Activated gamma-delta T cell treated with Interleukin-2 at 50 U/mL for 16 hours (primary cell): ENCODE results near the gene PRDX2.
A peak's percentile ranks its signal among the peaks of the same experiment; 100 is the strongest.
"Not testable (repeated sequence)": the region's sequence is repeated elsewhere in the genome, so short reads cannot be mapped to it uniquely, and the experiment has no call there.

Experiments
- DNase-seq: peaks from one replicate; pipeline ENCODE4 v3.0.0-alpha.2; 2020

PRDX2 gene

GRCh38 chr19:12801466-12802266, at the start of gene PRDX2, which contains the start of gene THSD8:
Gene PRDX2 (minus strand): TSS chr19:12801800. CDS start chr19:12801261, 539 bp downstream.
Gene THSD8 (plus strand): TSS chr19:12802069. CDS start chr19:12802072, 3 bp downstream.
- DNase-seq: peak; percentile 74

DNA sequence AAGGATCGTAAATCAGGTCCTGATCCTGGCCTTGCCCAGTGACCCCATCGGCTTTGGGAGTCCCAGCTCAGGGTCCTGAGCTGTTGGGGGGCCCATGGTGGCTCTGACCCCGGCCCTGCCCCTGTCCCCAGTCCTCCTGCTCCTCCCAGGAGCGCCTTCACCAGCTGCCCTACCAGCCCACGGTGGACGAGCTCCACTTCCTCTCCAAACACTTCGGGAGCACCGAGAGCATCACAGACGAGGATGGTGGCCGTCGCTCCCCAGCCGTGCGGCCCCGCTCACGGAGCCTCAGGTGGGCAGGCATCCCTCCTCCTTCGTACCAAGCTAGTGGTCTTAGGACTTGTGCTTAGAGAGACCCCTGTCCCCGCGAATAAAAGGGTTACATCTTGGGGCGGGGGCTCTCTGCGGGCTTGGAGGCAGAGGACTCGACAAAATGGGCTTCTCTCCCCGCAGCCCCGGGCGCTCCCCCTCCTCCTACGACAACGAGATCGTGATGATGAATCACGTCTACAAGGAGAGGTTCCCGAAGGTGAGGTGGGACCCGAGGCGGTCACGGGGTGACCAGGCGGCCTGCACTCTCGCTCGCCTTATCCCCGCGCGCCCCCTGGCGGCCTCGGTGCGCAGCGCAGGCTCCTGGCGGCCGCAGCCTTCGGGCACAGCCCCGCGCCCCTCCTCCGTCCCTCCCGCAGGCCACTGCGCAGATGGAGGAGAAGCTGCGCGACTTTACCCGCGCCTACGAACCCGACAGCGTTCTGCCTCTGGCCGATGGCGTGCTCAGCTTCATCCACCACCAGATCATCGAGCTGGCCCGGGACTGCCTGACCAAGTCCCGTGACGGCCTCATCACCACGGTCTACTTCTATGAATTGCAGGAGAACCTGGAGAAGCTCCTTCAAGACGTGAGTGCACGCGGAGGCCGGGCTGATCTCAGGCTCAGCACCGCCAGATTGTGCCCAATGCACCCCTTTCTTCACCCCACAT, 45.8 kb upstream of the PRDX2 start:
- peak; percentile 85 for DNase-seq

DNA sequence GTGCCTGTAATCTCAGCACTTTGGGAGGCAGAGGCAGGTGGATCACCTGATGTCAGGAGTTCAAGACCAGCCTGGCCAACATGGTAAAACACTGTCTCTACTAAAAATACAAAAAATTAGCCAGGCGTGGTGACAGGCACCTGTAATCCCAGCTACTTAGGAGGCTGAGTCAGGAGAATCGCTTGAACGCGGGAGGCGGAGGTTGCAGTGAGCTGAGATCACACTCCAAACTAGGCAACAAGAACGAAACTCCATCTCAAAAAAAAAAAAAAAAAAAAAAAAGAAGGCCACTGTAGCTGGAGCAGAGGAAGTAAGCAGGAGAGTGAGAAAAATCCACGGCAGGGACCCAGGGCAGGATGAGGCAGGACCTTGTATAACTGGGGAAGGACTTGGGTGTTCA, 45.0 kb upstream of the PRDX2 start:
- not testable (repeated sequence) for DNase-seq

- no peak for DNase-seq
Measured at GRCh38 chr19:12843999-12844732, 42.6 kb upstream of the PRDX2 start.

DNA sequence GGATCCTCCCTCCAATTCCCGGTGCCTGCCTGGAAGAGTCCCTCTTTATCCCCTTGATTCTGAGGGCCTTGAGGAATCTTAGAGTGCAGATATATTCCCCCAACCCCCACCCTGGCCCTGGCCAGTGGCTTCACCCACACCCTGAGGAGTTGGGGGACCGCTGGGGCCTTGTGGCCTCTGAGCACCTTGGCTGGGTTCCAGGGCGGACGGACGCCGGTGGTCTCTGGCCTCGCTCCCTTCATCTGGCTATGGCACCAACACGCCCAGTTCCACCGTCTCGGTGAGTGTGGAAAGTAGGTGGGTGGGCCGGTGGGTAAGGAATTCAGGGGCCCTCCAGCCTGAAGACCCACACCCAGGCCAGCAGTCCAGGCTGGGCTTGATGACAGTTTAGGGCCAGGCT, 41.7 kb upstream of the PRDX2 start:
- DNase-seq: no peak

GRCh38 chr19:12842511-12842910, 40.9 kb upstream of the PRDX2 start:
- DNase-seq: no peak

- no peak for DNase-seq
Measured at GRCh38 chr19:12841094-12841493, 39.5 kb upstream of the PRDX2 start.

- DNase-seq: no peak
Measured at GRCh38 chr19:12840091-12841079, 38.8 kb upstream of the PRDX2 start.

GRCh38 chr19:12838886-12839756, 37.5 kb upstream of the PRDX2 start:
- no peak for DNase-seq

DNA sequence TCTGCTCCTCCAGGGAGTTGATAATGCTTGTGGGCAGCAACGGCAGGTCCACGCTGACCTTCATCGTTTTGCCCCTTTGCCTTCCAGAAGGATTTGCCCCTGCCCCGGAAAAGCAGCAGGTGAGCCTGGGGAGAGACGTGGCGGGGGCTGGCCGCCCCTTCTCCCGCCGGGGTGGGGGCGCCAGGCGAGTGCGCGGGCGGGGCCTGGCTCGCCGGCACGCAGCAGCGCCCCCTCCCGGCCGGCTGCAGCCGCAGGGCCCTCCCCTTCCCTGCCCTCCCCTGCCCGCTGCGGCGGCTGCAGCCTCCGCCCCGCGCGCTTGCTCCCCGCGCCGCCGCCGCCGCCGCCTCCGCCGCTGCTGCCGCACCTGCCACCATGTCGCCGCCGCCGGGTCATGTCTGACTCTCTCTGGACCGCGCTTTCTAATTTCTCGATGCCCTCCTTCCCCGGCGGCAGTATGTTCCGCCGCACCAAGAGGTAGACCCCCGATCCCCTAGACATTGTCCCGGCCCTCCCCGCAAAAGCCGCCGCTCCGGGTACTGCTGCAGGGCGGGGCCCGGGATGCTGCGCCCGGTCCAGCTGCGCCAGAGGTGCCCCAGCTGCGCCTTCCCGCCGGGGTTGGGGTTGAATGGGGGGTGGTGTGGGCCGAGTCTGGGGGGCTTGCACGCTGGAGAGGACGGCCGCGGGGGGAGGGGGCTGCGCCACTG, 36.7 kb upstream of the PRDX2 start, which contains the start of gene MAST1:
MAST1 (plus strand) TSS at position 334 of the 704 bp plus-strand sequence; CDS start at position 392, 58 bp downstream.
- DNase-seq: no peak

GRCh38 chr19:12837225-12837624, 35.6 kb upstream of the PRDX2 start:
- no peak for DNase-seq

GRCh38 chr19:12836529-12836863, 34.9 kb upstream of the PRDX2 start:
- DNase-seq: no peak

GRCh38 chr19:12834976-12835757, 33.6 kb upstream of the PRDX2 start:
- DNase-seq: no peak

DNA sequence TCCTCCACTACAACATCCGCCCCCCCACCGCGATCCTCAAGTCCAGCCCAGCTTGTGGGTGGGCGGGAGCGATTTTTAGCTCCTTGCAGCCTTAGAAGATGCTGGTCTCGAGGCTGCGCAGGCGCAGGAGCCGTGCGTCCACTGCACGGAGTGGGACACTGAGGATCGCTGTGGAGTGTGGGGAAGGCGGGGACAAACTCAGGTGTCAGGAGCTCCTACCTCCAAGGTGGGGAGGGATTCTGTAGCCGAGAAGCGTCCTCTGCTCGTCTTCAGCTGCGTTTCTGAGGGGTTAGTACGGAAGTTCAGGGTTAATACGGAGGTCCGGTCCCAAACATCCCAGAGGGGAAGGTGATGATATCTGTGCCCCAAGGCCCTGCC, 33.0 kb upstream of the PRDX2 start, which contains the start of gene RTBDN:
RTBDN (minus strand) TSS at position 14 of the 378 bp plus-strand sequence. CDS start 4,600 bp downstream, outside the sequence.
- DNase-seq: no peak

DNA sequence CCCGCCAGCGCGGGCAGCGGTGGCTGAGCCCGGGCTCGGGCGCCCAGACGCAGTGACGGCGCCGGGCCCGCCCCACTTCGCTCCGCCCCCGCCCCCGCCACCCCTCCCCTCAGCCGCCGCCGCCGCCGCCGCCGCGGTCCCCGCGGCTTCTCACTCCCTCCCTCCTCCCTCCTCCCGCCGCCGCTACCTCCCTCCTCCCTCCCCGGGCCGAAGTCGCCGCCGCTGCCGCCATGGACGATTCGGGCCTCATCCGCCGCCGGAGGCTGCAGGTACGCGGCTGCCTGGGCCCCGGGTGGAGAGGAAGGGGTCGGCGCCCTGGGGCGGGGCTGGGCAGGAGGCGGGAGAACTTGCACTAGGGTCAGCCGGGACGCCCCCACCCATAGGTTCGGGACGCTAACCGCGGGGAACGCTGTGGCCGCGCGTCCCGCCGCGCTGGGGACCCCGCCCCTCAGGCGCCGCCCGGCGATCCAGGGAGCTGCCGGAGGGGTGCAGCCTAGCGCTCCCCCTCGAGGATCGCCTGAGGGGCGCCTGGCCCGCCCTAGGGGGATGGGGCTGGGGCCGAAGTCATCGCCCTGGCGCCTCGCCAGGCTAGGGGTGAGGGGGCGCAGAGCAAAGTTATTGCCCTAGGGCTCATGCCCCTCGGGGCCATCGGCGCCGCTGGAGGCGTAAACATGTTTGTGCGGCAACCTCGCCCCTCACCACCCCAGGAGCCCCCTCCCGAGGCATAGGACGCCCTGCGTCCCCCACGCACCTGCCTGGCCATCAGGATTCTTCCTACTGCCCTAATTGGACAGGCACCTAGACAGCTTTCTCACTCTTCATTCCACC, 32.4 kb upstream of the PRDX2 start:
- no peak for DNase-seq

DNA sequence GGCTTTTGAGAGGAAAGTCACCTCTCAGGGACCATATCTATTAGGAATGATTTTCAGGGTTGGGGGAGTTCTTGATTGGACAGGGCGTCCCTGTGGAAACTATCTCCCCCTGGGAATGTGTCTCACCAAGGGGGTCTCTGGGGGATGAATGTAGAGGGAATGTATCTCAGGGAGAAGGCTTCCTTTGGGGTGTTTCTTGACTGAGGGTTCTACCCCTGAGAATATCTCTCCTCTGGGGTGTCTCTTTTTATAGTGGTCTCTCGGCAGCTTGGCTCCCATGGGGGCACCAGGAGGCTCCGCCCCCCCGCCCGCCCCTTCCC, 31.8 kb upstream of the PRDX2 start:
- no peak for DNase-seq

DNA sequence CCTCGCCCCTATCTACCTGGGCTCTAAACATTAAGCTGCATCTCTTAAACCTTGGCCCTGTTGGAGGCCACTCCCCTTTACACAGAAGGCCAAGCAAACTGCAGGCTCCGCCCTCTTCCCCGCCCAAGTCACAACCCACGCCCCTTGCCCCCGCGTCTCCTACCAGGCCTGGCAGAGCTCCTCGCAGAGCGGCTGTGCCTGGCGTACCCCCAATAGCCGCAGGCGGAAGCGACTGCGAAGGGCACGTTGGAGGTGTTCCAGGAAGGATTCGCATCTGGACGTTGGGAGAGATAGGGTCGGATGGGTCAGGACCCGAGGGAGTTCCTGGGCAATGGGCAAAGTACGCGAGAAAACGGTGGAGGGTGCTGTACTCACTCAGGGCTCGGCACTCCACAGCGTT, 26.9 kb upstream of the PRDX2 start:
- no peak for DNase-seq
